Upper lobe of left lung (tissue), 4 donors: ENCODE measurements around the gene SCOC.

ENCODE experiments used
- POLR2A ChIP-seq, 4 donors: fragments of 450-650 bp; IDR thresholded peaks; one replicate each; pipeline ENCODE4 v1.5.1; 2016 to 2017; ENCODE audit warnings: antibody characterized with exemption in 4 of 4, mild to moderate bottlenecking in 2 of 4
- TF ChIP-seq, protein P1 (sequence below), 6 experiments: fragments of 450-650 bp in 4 of 6; fragments of 200-600 bp in 2 of 6; sonication (generic) in 2 of 6; IDR thresholded peaks; one replicate each; pipeline ENCODE4 v1.5.1; 2016 to 2019; ENCODE audit warnings: antibody characterized with exemption in 6 of 6

DNA sequence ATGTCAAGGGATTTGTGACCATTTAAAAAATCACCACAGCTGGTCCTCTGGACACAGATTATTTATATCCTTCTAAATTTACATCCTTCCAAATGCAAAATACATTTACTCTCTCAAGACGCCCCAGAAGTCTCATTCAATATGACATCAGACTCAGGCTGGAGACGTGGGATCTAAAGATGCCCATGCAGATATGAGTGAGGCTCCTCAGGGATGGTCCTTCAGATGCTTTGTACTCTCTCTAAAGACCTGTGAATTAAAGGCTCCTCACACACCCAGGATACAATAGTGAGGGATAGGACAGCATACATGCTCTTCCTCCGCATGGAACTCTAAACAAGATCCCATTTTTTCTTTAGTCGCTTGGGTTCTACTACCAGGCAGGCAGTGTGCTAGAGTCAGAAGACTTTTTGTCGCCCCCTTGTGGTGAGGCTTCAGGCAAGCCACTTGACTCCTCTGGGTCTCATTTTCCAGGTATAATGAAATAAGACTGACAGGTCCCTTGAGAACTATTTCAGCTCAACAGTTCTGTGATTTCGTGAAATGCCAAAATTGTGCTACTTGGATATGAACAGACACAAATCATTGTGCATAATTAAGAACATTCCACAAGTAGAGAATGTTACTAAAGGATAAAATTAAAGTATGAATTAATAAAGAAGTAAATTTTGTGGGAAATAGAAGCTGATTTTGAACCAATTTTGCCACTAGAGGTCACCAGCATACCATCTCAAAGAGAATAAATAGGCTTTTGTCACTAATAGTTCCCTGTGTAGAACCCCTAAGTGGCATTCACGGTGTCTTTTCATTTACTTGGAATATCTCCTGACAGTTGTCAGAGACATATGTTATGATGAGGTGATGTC, 13.7 kb upstream of the SCOC start:
- TF ChIP-seq, protein P1, sequence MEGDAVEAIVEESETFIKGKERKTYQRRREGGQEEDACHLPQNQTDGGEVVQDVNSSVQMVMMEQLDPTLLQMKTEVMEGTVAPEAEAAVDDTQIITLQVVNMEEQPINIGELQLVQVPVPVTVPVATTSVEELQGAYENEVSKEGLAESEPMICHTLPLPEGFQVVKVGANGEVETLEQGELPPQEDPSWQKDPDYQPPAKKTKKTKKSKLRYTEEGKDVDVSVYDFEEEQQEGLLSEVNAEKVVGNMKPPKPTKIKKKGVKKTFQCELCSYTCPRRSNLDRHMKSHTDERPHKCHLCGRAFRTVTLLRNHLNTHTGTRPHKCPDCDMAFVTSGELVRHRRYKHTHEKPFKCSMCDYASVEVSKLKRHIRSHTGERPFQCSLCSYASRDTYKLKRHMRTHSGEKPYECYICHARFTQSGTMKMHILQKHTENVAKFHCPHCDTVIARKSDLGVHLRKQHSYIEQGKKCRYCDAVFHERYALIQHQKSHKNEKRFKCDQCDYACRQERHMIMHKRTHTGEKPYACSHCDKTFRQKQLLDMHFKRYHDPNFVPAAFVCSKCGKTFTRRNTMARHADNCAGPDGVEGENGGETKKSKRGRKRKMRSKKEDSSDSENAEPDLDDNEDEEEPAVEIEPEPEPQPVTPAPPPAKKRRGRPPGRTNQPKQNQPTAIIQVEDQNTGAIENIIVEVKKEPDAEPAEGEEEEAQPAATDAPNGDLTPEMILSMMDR (IDR thresholded peaks at IDR 0.05): peak; percentile 55 to 77 (median 68)
- TF ChIP-seq POLR2A (IDR thresholded peaks at IDR 0.05): no peak
